Measurements from ENCODE around the gene ANK3. TPM values are rescaled to one million over a fixed set of nuclear protein-coding genes. Genes with fewer than 3 reads are reported as not detected.

Gene ANK3
- polyA plus RNA-seq, 1 donor from 2014 or later: 114 TPM

- Histone ChIP-seq H3K4me2 (ENCODE audit: low read length) (no peak overlapping the region), H2AFZ (ENCODE audit: low read depth, low read length) (no peak overlapping the region), H3K36me3 (ENCODE audit: insufficient read depth, low read length) (peaks cover 26% of the 10 kb centered on the region), H3K27me3 (ENCODE audit: insufficient read depth, low read depth, low read length) (no peaks in the 10 kb centered on the region), H3K9me3 (ENCODE audit: low read length) (peaks cover 6% of the 10 kb centered on the region), H3F3A (ENCODE audit: insufficient read depth, low read length, poor library complexity, severe bottlenecking) (no peaks in the 10 kb centered on the region), H3K9me2 (ENCODE audit: insufficient read depth, low read length) (no peaks in the 10 kb centered on the region), H3K9ac (ENCODE audit: low read length) (no peak overlapping the region), H3K27ac (ENCODE audit: low read length) (no peak overlapping the region), H3K4me3 (ENCODE audit: low read length) (no peak overlapping the region), H3K79me2 (replicated peaks; ENCODE audit: insufficient read depth, low read length) (no peaks in the 10 kb centered on the region), H4K20me1 (ENCODE audit: insufficient read depth) (no peaks in the 10 kb centered on the region)
- no peak for TF ChIP-seq EP300 (conservative IDR thresholded peaks at IDR 0.05; ENCODE audit: poor library complexity, severe bottlenecking)
- TF ChIP-seq TAF1 (IDR thresholded peaks at IDR 0.05; ENCODE audit: low read depth): no peak
- TF ChIP-seq POLR2AphosphoS5 (IDR thresholded peaks at IDR 0.05): no peak
- no peak for TF ChIP-seq REST (IDR thresholded peaks at IDR 0.05; ENCODE audit: borderline replicate concordance)
- no peak for TF ChIP-seq EZH2 (IDR thresholded peaks at IDR 0.05; ENCODE audit: borderline replicate concordance, insufficient read depth, low read length, poor library complexity, severe bottlenecking)
- TF ChIP-seq RAD21 (conservative IDR thresholded peaks at IDR 0.05): no peak
- no peak for TF ChIP-seq MXI1 (conservative IDR thresholded peaks at IDR 0.05; ENCODE audit: poor library complexity, severe bottlenecking)
- TF ChIP-seq CTCF (IDR thresholded peaks at IDR 0.05; ENCODE audit: poor library complexity, severe bottlenecking): no peak
- TF ChIP-seq SMC3 (conservative IDR thresholded peaks at IDR 0.05; ENCODE audit: poor library complexity): no peak
Measured at GRCh38 chr10:60186315-60187071, 203.2 kb downstream of the ANK3 start.

- Histone ChIP-seq H3K9me3 (ENCODE audit: low read length) (no peaks in the 10 kb centered on the region), H3K4me2 (ENCODE audit: low read length) (no peak overlapping the region), H3K79me2 (replicated peaks; ENCODE audit: insufficient read depth, low read length) (no peaks in the 10 kb centered on the region), H4K20me1 (ENCODE audit: insufficient read depth) (no peaks in the 10 kb centered on the region), H3K36me3 (ENCODE audit: insufficient read depth, low read length) (peaks cover 16% of the 10 kb centered on the region), H3K4me3 (ENCODE audit: low read length) (no peak overlapping the region), H3K9ac (ENCODE audit: low read length) (no peak overlapping the region), H3K27ac (ENCODE audit: low read length) (no peak overlapping the region), H2AFZ (ENCODE audit: low read depth, low read length) (no peak overlapping the region), H3K9me2 (ENCODE audit: insufficient read depth, low read length) (no peaks in the 10 kb centered on the region), H3F3A (ENCODE audit: insufficient read depth, low read length, poor library complexity, severe bottlenecking) (no peaks in the 10 kb centered on the region), H3K27me3 (ENCODE audit: insufficient read depth, low read depth, low read length) (no peaks in the 10 kb centered on the region)
- no peak for TF ChIP-seq EP300 (conservative IDR thresholded peaks at IDR 0.05; ENCODE audit: poor library complexity, severe bottlenecking)
- no peak for TF ChIP-seq CTCF (IDR thresholded peaks at IDR 0.05; ENCODE audit: poor library complexity, severe bottlenecking)
- no peak for TF ChIP-seq TAF1 (IDR thresholded peaks at IDR 0.05; ENCODE audit: low read depth)
Measured at GRCh38 chr10:60185421-60185820, 204.3 kb downstream of the ANK3 start.
